Activated T-helper 1 cell treated with Interleukin-2 at 50 U/mL for 16 hours (primary cell): ENCODE data around the gene ALDH4A1.
"Not testable (repeated sequence)": the region's sequence is repeated elsewhere in the genome, so short reads cannot be mapped to it uniquely, and the experiment has no call there.

Experiments
- DNase-seq: peaks from one replicate; pipeline ENCODE4 v3.0.0-alpha.2; 2020; ENCODE audit warnings: low read depth

Gene ALDH4A1

DNA sequence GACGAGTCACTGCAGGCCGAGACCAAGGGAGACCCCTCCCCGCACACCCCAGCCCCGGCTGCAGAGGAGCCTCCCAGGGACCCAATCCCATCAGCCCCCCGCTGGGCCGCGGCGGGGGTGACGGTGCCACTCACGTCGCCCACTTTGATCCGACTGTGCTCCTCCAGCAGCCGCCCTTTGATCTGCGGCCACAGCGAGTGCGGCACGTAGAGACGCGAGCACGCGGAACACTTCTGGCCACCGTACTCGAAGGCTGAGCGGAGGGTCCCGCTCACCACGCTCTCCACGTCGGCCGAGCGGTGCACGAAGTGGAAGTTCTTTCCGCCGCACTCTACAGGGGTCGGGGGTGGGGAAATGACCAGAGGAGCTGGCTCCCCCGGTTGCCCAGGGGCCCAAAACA lies 25.1 kb downstream of the ALDH4A1 start:
- no peak for DNase-seq

DNA sequence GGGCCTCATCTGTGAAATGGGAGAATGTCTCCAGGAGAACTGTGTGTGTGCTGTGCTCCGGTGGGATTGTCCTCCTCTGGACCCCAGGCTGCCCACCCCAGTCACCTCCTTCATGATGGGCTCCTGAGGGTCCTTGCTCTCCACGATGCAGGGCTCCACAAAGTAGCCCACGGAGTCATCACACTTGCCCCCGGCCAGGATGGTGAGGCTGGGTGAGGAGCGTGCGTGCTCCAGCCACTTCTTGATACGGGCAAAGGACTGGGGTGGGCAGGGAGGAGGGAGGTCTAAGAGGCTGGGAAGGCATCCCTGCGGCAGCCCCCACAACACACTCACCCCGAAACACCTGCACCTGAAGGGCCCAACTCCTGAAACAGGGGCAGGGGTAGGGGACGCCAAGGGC lies 26.1 kb downstream of the ALDH4A1 start:
- DNase-seq = no peak

DNA sequence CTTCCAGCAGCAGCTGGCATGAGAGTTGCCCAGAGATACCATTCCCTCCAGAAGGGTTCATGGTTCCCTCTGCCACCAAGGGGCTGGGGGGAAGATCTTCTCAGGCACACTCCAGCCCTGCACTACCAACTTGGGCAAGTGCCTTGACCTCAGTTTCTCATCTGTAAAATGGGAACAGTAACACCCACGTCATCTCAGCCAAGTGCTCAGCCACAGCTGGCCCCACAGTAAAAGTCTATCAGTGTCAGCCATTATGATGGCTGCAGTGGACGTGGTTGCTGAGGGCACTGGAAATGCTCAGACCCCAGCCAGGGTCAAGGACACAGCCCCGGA lies 26.6 kb downstream of the ALDH4A1 start:
- no peak for DNase-seq

DNA sequence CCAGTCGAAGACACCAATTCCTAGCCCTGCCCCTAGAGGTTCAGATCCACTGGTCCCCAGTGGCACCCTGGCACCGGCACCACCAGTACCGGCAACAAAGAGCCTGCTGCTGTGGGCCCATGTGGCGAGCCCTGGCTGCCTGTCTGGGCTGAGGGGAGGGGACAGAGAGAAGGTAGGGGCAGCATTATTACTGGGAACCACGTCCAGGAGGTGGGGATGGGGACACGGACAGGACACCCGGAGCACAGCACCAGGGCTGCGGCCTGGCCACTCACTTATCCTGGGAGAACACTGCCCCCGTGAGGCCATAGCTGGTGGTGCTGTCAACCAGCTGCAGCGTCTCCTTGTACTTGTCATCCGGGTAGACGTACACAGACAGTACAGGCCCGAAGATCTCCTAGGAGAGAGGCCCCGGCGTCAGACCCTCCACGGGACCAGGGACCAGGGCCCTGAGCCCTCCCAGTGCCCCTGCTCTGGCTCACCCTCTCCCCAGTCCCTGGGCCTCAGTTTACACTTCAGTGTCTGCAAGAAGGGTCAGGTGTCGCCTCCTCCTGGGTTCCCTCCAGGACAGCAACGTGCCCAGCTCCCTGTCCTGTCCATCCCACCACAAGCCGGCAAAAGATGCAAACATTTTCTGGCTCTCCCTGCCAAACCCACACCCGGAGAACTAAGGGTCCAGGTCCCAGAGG lies 27.1 kb downstream of the ALDH4A1 start:
- peak; percentile 41 for DNase-seq

DNA sequence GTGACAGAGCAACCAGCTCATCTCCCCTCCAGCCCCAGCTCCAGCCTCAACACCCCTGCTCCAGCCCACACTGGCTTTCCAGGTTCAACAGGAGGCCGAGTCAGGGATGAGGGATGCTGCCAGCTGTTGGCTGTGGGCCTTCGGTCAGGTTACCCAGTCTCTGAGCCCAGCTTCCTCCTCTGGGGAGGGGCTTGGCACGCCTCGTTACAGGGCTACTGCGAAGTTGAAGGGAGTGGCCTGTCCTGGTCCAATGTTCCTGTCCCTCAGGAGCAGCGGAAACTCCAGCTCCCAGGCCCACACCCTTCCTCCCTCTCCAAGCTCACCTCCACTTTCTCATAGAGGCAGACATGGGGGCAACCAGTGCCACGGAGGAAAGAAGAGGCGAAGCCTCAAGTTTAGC lies 27.8 kb downstream of the ALDH4A1 start:
- no peak for DNase-seq

DNA sequence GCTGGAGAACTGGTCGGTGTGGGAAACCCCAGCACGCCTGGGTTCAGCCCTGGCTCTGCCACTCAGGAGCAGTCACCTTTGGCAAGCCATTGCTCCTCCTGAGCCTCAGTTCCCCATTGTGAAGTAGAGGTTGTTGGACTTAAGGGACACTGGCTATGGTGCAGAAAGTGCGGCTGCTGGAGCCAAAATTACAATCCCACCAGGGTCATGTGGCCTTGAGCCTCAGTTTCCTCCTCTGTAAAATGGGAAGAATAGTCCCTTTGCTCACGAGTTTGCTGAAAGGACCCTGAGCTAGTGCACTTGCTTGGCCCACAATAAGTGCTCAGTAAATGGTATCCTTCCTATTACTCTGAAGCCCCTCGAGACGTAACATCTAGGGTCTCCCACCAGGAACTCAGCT lies 28.3 kb downstream of the ALDH4A1 start:
- DNase-seq = no peak

DNA sequence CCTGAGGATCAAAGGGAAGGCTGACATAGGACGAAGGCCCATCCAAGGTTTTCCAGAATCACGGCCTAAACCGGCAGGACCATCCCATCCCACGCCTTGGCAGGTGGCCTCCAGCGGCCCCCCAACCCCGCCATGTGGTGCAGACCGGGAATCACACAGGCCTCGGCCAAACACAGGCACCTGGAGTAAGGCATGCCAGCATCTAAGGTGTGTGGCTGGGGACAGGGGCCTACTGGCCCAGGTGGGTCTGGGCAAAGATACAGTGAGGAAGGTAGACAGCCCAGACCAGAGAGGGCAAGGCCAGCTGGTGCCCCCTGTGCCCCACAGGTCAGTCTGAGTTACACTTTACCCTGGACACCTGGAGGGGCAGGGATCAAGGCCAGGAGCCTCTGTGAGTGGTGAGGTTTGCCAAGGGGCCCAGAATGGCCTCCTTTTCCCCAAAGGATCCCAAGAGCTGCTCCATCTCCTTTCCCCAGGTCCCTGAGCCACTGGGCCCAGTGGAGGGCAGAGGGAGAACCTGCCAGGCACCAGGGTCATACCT lies 30.2 kb downstream of the ALDH4A1 start:
- DNase-seq = no peak

DNA sequence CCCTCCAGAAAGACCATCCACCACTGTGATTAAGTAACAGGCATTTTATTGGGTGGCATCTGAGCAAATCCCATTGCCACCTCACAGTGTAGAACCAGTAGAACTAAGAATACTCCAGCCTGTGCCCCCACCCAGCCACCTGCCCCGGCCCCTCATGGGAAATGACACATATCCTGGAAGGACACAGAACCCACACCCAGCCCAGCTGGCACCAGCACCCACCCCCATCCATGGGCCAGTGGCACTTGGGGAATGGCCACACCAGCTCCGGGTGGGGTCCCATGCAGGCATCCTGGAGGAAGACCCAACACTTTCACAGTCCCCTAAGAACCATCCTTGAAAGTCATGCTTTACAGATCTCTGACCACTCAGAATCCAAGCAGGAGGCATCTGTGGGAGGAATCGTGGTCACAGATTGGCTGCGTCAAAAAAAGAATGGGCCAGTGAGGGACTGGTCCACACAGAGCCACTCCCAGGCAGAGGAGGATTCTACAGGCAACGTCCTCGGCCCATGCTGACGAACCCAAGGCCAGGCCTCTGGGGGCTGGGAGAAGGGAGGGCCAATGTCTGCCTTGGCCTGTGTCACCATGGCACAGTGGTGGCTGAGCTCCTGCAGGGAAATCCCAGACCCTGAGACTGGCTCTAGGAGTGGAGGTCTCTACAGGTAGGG lies 30.8 kb downstream of the ALDH4A1 start:
- no peak for DNase-seq

DNA sequence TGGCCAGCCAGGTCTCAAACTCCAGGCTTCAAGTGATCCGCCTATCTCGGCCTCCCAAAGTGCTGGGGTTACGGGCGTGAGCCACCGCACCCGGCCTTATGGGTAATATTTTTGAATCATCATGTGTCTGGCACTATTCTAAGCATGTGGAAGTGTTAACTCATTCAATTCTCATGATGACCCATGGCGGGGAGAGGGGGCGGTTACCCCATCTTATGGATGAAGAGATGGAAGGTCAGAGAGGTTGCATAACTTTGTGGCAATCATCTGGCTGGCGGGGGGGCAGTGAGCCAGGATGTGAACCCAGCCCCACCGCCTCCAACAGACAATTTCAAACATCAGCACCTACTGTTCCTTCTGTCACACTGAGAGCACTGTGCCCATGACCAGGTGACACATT lies 31.4 kb downstream of the ALDH4A1 start:
- no peak for DNase-seq

DNA sequence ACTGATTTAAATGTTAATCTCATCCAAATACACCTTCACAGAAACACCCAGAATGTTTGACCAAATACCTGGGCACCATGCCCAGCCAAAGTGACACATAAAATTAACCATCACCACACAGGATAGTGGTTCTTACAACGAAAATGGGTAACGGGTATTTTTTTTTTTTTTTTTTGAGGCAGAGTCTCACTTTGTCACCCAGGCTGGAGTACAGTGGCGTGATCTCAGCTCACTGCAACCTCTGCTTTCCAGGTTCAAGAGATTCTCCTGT lies 31.8 kb downstream of the ALDH4A1 start:
- DNase-seq = not testable (repeated sequence)

DNA sequence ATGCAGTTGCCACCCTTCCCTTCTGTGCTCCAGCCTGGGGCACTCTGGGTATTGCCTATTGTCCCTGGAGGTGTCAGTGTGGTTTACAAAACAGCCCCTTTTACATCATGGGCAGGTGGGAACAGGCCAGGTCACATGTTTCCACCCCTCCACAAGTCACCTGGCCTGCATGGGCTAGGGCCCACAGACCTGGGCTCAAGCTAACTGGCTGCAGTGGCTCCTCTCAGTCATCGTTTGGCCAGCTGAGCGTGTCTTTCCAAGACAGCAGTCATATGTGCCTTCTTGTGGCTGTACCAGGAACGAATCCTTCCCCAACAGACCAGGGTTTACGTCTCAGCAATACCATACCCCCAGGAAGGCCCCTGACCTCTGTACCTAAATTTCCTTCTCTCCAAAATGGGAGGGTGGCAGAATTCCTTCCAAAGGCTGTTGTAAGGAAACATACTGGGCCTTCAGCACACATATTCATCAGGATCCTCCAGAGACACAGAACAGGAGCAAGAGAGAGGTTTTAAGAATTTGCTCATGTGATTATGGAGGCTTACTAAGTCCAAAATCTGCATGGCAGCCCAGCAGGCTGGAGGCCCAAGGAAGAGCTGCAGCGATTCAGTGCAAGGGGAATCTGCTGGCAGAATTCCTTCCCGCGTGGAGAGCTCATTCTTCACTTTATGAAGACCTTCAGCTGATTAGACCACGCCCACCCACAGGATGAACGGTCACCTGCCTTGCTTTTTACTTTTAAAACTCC lies 32.3 kb downstream of the ALDH4A1 start:
- no peak for DNase-seq

DNA sequence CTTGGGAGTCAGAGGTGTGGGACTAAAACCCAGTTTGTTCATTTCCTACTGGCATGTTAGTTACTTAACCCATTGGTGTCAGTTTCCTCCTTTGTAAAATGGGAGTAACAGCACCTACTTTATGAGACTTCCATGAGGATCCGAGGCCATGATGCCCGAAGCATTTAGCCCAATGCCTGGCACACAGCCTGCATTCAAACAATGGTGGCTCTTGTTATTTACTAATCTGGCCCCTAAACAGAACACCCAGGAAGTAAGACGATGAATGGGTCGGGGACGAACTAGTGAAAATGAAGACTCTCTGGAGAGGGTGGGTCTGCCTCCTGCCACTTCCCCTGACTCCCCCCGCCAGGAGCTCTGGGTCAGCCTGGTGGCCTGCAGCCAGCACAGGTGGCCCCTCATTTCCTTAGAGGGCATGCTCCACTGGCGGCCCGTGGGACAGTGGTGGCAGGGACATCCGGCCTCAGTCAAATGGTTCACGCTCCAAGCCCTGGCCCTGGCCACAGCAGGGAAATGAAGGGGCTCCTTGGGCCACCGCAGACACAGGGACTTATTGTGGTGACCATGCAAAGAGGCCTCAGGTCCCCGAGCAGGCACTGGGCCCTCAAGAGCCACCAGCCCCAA lies 33.4 kb downstream of the ALDH4A1 start:
- DNase-seq = no peak

DNA sequence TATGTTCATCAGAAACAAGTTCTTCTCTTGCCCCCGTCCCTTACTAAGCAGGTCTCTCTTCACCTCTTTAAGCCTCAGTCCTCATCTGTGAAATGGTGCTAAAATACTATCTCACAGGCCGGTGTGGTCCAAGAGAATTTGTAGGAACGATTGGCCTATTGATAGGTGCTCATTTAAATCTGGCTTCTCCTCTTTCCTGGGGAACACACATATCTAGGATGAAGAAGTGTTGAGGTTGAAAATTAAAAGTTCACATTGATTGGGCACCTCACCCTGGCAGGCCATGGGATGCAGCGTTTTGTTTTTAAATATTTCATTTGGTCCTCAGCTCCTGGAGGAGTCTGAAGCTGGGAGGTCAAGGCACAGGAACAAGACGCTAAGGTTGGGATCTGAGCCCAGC lies 34.0 kb downstream of the ALDH4A1 start:
- DNase-seq = no peak

DNA sequence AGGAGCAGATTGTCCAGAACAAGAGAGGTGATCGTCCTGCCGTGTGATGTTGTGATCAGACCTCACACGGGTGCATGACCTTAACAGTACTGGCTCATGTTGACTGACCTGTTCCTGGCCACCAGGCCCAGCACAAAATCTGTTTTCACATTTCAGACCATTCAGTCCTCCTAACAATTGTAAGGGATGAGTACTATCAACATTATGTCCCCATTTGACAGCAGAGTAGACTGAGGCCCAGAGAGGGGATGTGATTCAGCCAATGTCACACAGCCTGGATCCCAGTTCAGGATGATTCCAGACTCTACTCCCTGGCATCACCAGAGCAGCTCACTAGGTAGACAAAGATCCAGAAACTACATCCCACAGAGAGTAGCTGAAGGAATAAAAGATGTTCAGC lies 35.5 kb downstream of the ALDH4A1 start:
- DNase-seq = no peak

DNA sequence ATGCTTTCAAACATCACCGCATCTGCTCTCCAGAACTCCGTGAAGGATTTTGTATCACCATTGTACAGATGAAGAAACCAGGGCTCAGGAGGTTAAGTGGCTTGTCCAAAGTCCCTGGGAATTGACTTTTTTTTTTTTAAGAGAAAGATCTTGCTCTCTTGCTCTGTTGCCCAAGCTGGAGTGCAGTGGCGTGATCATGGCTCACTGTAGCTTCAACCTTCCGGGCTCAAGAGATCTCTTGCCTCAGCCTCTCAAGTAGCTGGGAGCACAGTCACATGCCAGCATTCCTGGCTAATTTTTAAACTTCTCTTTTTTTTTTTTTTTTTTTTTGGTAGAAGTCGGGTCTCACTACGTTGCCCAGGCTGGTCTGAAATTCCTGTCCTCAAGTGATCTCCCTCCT lies 36.0 kb downstream of the ALDH4A1 start:
- no peak for DNase-seq

DNA sequence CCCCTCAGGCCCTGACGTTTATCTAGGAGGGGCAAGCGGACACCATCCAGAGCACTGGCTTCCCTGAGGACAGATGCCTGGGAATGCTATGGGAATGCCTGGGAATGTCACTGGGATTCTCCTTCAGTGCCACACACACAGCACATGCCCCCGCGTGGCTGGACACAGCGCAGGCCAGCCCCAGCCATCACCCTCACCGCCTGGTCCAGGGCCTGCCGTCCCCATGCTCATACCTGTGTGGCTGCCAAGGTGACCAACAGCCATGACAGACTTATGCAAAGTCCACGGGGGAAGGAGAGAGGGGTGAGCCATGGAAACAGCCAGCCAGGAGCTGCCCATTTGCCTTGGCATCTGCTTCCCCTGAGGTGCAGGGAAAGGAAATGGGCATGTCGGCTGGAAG lies 37.2 kb downstream of the ALDH4A1 start:
- DNase-seq = no peak

DNA sequence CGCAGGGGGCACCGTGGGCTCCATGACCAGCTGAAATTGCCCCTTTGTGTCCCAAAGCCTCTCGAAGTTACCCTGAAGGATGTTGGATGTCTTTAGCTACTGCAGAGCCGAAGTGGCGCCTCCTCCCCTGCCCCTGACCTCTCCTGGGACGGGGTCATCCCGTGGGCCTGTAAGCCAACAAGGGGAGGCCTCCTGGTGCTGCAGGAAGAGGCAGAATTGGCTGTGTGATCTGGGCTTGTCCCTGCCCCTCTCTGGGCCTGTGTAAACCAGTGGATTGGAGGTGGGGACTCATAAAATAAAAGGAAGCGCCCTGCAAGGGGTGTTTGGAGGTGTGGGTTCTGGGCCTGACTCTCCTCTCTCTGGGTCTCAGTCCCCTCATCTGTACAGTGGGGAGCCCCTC lies 40.8 kb downstream of the ALDH4A1 start:
- DNase-seq = no peak

DNA sequence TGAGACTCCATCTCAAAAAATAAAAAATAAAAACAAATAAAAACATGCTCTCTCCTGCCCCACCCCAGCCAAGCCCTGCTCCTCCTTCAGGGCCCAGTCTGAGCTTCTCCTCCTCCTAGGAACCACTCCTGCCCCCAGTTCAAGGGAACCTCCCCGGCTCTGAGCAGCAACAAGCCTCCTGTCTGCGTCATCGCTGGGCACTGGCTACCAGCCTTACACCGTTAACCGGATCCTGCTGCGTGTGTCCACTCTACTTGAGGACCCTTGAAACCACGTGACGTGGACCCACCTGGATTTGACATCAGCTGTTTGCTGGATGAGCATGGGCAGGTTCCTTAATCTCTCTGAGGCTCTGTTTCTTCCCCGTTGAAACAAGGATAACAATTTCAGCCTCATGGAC lies 41.3 kb downstream of the ALDH4A1 start:
- DNase-seq = no peak

DNA sequence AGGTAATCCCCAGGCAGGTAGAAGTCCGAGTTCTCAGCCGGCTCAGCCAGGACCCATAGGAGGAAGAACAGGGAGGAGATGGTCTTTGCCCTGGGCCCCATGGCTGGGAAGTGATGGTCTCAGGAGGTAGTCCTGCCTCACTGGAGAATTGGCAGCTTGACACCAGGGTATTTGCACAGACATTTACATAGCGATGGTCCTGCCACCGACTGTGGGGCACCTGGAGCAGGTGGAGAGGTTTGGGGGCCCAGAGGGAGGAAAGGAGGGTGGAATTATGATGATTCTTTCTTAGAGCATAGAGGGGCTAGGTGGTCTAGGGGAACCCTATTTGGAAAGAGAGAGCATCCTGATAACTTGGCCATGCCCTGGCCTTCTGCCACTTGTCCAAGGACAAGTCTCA lies 42.8 kb downstream of the ALDH4A1 start, which contains the start of gene TAS1R2:
Gene TAS1R2, minus strand, starts transcription at position 101 of the 400 bp plus-strand sequence. Its CDS starts 0 bp downstream, at position 101.
- DNase-seq = no peak

DNA sequence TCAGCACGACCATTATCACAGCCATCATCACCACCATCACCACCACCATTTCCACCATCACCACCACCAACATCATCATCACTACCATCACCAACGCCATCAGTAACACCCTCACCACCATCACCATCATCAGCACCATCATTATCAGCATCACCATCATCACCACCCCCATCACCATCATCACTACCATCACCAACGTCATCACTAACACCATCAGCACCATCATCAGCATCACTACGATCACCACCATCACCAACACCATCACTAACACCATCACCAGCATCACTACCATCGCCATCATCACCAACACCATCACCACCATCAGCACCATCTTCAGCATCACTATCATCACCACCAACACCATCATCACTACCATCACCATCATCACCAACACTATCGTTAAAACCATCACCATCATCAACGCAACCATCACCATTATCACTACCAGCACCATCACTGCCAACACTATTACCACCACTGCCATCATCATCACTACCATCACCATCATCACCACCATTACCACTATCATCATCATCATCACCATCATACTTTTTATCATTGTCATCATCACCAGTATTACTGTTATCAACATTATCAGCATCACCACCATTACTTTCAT lies 44.2 kb downstream of the ALDH4A1 start:
- no peak for DNase-seq

DNA sequence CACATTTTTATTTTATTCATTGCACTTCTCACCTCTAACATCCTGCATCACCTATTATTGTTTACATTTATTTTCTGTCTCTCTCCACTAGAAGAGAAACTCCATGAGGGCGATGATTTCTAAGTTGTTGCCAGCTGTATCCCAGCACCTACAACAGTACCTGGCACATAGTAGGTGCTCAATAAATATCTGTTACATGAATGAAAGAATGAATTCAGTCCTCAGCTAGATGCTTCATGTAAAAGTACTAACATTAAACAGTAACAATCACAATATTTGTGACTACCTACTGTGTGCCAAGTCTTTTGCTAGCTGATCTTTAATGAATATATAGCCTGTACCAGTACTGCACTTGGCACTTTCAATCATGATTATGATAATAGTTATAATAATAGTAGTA lies 45.9 kb downstream of the ALDH4A1 start:
- DNase-seq = no peak

DNA sequence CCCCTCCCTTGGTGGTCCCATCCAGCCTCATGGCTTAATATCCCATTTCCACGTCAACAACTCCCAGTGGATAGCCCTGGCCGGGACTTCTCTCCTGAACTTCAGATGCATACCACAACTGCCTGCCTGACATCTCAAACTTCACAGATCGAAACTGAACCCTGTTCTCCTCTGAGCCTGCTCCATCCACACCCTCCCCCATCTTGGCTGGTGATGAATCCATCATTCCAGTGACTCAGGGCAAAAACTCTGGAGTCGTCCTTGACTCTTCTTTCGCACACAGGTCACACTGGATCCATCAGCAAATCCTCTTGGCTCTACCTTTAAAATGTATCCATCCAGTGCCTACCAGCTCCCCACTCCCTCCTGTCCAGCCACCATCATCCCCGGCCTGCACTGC lies 46.8 kb downstream of the ALDH4A1 start:
- DNase-seq = no peak
